Iris pigment epithelial cell (primary cell): ENCODE results near the gene CORO7.

Experiments used
- DNase-seq: peaks from one replicate; pipeline ENCODE4 v3.0.0-alpha.2; 2011; ENCODE audit warnings: low read depth

CORO7 gene

DNA sequence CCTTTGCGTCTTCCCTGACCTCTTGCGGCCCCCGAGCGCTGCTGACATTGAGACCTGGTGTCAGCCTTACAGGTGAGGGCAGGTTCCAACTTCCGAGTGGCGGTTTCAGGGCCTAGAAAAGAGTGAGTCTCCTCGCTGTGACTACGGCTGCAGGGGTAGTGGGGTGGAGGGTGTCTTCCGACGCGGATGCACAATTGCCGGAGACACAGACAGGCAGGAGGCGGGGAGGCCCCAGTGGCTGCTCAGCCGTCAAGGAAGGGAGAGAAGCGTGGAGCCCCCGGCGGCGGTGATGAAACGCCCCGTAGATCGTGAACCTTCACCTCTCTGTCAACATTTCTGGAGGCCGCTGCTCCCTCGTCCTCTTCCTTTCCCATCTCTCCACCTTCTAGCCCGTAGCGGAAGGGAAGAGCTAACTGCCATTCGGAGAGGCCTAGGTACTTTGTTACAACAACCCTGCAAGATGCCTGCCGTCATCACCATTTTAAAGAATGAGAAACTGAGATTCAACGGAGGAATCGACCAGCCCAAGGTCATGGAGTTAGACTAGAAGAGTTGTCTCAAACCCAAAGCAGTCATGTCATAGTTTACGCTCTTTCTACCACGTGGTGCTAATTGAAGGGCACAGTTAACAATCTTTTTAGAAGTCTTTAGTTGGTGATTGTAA lies 9.8 kb upstream of the CORO7 start:
- DNase-seq = peak; percentile 12

DNA sequence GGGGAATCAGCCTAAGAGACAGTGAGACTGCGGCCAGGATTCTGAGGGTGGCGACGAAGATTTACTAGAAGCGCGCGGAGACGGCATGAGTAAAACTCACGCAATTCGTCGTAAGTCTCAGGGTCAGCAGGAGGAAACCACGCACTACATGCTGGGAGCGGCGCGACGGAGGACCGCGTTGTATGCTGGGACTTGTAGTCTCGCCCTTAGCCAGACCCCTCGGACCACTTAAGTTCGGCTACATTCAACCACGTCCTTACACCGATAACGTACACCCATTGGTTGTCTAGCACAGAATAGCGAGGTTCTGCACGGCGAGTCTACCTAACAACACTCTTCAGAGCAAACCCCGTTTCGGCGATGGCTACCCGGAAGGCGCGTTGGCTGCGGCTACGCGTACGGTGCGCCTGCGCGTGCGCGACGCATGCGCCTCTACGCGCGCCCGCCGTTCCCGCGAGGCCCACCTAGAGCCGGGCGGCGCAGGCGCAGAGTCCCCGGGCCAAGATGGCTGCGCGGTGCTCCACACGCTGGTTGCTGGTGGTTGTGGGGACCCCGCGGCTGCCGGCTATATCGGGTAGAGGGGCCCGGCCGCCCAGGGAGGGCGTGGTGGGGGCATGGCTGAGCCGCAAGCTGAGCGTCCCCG lies 9.1 kb upstream of the CORO7 start, which contains the start of gene DNAJA3:
DNAJA3 (plus strand) TSS at position 491 of the 643 bp plus-strand sequence; CDS start at position 505, 14 bp downstream.
- DNase-seq = peak; percentile 97

DNA sequence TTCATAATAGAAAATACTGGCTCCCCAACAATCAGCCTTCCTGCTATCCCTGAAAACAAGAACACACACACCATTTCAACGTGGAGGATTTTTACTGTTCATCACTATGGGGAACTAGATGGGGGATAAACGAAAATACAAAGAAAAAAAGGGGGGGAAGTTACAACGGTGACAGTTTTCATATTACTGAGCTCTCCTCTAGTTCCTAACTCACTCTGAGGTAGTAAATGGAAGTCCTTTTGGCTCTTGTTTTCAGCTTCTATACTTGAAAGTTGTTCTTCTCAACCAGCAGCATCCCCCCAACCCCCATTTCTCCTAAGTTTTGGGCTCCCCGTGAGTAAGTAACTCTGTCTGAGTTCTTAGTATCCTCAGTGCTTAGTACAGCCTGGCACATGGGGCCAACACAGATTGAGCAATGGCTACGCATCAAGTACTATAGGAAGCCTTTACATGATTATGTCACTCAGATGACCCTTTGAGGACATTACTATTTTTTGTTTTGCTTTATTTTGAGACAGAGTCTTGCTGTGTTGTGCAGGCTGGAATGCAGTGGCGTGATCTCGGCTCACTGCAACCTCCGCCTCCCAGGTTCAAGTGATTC lies 4.2 kb upstream of the CORO7 start:
- DNase-seq = peak; percentile 31

DNA sequence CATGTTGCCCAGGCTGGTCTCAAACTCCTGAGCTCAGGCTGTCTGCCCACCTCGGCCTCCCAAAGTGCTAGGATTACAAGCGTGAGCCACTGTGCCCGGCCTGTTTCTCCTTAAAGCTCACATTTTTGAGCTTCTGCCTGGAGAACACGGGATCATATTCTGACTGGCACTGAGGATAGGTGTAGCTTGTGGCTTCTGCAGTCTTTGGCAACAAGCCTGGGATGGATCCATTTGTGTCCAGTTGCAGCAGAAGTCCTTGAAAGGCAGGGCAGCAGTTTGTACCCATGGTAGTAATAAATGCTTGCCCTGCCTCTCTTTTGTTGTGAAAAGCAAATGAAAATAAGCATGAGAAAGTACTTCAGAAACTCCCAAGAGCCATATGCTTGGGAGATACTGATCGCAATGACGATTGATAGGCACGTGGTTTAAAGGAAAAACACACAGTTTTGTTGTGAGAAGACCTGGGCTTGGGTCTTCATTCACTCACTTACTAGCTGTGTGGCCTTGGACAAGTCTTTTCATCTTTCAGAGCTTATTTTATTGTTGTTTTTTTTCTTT lies 3.1 kb upstream of the CORO7 start:
- DNase-seq = no peak

DNA sequence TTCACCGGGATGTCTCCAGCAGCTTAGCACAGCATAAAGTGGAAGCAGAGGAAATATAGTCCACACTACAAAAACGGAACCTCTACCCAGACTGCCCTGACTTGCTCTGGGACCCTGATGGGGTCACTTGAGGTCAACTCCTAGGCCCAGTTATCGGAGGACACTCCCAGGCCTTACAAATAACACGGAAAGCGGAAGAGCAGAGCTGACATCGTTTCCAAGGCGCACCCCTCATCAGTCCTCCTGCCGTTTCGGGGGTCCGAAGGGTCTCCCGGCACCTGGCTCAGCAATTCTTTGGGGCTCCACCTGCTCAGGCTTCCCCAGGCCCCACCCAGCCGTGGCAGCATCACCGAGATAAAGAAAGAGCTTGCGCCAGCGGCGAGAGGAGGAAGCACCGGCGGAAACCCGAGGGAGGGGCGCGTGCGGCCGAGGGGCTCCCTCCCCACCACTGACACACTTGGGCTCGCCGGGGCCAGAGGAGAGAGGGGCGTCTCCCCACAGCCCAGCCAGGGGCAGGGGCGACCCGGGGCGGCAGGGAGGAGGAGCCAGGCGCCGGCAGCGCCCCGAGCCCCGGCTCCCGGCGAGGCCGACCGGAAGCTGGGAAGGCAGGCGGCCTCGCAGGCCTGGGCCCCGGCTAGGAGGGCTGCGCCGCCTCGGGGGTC lies 727 bp downstream of the CORO7 start:
- no peak for DNase-seq

DNA sequence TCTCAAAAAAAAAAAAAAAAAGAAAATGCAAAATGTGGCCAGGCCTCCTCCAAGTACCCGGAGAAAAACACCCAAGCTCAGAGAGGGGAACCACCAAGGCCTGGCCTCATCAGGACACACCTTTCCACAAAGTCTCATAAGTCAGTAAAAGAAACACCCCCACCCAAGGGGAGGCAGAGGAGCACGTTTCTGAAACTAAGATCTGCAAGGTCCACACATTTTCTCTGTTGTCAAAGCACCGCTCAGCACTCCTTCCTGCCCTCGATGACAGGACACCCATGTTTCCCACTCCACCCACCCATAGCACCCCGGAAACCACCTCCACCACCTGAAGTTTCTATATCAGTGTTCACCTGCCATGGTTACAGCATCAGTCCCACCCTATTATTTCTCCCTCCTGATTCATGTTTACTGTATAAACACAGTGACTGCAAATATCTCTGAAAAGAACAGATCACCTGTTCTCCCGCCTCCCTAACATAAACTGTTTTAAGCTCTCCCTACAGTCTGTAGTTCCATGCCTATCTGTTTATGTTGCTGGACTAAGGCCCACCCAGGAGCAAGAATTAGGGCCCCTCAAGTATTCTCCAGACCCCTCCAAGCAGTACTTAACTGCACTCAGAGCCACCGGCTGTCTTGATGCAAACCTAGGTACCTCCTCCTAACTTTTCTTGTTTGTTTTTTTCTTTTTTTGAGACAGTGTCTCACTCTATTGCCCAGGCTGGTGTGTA lies 2.0 kb downstream of the CORO7 start:
- DNase-seq = no peak

DNA sequence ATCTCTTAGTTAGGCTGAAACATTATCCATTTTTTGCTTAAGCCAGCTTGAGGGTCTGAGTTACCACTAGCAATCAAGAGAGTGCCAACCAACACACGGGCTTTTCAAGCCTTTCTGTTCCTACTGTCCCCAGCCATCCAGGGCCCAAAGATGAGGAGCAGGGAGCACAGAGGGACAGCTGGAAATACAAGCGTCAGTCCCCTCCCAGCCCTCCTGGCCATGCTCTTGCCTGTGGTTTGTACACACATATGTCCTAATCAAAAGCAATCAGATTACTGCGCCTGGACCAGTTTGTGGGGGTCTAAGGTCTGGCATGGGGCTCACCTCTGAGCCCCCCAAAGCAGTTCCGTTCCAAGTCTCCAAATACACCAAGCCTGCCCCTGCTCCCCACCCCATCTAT lies 3.5 kb downstream of the CORO7 start:
- no peak for DNase-seq

DNA sequence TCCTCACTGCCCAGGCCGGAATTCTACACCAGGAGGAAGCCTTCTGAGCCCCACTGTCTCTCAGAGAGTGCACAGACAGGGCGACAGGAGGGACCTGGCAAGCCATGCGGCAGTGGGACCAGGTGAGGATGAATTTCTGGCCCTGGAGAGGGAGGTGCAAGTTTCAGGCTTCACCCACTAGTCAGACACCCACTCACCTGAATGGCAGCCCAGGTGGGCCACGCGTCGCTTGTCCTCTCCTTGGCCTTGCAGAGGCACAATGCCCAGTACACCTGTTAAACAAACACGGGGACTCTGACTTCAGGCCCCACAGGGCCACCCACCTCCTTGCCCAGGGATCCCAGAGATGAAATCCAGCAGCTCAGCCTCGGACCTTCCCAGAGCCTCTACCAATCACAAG lies 4.2 kb downstream of the CORO7 start:
- DNase-seq = no peak

DNA sequence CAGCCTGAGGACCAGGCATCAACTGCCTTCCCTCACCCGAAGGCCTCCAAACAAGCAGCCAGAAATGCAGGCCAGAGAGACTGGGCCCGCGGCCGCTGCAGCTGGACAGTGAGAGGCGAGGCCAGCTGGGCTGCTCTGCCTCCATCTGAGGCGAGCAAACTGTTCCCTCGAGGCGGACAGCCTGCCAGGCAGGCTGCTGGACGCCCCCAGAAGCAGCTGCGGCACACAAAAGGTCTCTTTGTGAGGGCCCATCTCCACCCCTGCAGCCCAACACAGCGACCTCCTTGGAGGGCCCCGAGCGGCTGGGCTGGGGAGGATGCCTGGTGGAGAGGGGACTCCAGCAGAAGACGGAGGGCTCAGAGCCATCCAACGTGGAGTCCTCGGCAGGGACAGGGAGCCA lies 4.7 kb downstream of the CORO7 start:
- no peak for DNase-seq

DNA sequence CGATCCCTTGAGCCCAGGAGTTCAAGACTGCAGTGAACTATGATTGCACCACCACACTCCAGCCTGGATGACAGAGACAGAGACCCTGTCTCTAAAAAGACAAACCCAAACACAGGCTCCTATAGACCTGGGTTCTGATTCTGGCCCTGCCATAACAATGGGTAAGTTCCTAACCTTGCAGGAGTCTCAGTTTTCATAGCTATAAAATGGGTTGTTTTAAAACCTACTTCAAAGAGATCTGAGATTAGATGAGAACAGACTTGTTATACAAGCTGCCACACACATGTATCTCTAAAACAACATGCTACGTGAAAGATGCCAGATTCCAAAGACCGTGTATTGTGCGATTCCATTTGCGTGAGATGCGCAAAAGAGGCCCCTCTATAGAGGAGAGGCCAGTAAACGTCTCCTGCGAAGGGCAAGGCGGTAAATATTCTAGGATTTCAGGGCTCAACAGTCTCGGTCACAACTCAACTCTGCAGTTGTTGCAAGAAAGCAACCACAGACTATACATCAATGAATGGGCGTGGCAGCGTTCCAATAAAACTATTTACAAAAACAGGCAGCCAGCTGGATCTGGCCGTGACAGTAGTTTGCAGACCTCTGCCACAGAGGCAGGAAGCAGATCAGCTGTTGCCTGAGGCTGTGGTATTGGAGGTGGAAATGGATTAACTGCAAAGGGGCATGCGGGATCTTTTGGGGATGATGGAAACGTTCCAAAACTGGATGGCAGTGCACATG lies 5.9 kb downstream of the CORO7 start:
- DNase-seq = peak; percentile 95

DNA sequence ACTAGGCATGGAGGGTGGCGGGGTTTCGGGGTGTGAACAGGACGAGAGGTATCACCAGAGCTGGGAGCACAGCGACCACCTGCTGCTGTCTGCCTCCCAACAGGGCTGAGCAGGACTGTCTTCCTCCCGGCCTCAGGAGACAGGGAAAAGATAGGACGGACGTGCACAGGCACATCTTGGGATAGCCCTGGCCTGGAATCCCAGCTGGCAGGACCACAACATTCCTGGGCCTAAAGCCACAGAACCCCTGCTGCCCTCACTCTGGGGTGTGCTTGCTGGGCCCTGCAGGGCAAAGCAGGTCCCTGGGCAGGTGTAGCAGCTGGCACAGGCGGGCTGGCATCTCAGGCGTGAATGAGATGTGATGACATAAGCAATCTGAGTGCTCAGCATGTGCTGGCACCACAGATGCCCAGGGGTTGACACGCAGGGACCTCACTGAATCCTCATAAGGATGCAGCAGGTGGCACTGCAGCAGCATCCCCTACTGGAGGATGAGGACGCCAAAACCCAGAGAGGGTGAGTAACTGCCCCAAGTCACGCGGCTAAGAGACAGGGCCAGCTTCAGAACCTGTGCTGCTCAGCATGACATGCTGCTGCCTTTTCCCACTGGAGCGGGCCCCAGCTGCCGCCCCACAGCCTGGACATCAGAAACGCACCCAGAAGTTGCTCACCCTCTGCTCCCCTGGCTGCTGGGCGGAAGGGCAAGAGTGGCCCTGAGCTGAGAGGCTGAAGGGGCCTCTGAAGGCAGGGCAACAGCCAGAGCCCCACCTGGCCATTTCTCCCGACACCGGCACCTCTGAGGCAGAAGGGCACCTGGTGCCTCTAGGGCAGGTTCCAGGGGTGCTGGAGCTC lies 7.1 kb downstream of the CORO7 start:
- no peak for DNase-seq

DNA sequence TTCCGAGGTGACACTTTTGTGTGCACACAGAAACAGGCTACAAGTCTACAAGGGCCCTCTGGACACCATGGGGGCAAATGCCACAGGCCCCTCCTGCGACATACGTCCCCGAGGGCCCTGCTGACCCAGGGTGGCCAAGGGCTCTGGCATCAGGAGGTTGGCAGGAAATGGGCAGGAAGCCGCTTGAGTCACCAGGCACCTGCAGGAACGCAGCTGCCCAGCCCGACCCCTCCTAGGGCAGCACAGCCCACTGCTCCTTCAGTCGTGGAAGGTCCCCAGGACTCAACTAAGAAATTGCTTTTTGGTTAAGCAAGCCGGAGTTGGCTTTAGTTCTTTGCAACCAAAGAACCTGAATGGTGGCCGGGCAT lies 8.1 kb downstream of the CORO7 start:
- no peak for DNase-seq

DNA sequence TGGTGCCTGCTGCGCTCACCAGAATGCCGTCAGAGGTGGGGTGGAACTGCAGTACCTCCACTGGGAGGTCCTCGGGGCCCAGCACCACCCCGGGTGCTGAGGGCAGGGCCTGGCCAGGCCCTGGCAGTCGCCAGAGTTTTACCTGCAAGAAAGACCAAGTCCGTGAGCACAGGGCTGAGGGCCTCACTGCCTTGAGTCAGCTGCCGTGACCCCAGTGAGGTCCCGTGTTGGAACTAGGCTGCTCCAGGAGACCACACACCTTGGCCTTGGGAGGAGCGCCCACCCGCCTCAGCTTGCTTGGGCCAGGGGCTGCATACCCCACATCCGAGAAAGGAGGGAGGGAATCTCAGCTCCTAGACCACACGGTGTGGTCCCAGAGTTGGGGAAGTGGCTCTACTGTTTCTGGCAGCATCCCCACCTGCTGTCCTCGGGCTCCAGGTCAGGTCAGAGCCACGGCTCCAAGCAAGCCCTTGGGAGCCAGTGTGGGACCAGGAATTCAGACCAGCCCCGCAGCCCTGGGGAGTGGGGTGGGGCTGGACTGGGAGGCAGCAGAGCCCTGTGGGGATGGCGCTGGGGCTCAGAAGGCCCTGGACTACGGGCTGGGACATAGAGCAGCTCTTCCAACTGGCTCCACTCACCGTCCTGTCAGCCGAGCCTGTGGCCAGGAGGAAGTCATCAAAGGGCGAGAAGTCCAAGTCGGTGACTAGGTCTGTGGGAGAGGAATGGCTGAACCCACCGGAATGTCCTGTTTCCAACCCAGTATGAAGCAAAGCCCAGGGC lies 8.7 kb downstream of the CORO7 start:
- DNase-seq = no peak

DNA sequence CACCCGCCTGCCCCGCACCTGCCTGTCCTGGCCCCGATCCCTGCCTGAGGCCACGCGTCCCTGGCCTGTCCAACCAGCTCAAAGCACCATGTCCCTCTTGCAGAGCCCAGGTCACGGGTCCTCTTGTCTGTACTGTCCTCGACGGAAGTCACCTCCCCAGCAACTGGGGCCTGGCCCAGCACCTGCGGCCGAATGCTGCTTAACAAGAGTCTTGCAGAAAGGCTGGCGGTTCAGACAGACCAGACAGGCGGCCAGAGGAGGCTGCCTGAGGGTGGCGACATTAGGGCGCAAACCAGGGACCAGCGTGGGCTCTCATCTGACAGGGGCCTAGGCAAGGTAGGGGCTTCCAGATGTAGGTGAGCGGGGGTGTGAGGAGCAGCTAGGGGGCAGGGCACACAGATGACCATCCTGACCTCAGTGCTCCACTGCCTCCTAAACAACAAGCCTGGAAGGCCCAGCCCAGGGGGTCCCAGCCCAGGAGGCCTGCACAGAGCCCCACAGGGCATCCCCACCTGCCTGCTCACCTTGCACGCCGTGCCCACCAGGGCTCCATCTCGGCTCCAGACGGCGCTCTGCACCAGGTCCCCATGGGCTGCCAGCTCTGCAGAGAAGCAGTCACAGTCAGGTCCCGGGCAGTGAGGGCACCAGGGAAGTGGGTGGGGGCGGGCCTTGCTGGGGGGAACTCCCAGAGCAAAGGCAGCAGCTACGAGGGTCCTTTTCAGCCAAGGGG lies 11.3 kb downstream of the CORO7 start:
- DNase-seq = no peak

DNA sequence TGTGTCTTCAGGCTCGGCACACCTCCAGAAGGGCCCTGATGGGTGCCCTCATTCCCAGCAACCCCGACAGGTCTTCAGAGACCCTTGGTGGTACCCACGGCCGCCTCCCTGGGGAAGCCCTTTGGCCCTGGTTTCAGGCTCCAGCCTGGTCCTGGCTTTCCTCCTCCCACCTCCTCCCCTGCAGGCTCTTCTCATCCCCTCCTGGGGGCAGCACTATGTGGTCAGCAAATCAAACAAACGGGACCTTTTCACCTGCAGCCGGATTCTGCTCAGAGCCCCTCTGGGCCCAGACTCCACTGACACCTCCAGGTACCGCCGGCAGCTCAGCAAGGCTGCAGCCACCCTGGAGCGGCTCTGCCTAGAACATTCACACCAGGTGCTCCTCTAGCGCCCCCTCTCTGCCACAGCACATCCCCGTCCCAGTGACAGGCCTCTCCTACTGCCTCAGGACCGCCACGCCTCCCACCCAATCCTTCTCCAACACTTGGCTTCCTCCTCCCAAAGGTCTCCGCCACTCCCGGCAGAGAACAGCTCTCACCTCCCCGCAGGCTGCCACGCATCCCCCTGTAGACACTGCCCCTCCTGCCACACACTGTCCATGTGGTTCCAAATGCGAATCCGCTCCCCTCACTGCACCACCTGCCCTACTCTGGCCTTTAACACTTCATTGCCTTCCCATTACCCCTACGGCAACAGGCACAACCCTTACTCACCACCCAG lies 12.0 kb downstream of the CORO7 start:
- DNase-seq = peak; percentile 55

DNA sequence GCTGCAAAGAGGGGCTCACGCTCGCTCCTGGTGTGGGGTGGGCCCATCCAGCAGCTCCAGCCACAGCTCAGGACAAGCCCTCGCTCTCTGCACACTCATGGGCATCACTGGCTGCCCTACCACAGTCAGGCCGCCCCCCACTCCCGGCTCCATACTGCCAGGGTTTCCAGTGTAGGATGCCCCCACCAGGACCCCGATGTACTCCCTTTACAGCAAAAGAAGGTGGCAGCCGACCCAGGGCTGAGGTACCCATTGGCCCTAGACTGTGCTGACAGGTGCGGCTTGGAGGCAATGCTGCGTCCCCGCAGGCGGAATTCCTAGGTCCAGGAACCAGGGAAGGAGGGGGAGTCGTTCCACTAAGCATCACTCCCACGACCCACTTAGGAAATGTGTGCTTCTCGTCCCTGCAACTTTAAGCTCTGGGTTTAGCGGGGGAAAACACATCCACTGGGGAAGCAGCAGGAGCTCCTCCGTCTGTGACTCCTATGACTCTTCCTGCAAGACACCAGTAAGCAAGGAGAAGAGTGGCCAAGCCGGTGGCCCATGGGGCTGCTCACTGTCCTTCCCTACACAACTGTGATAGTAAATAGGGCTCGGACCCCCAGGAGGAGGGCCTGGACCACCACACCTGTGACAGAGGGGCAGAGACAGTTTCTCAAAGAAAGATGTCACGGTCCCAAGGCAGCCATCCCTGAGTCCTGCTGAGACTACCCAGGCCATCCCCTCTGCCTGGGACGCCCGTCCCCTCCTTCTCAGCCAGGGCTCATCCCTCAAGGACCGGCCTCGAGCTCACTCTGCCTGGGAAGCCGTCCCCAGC lies 13.1 kb downstream of the CORO7 start:
- DNase-seq = no peak

DNA sequence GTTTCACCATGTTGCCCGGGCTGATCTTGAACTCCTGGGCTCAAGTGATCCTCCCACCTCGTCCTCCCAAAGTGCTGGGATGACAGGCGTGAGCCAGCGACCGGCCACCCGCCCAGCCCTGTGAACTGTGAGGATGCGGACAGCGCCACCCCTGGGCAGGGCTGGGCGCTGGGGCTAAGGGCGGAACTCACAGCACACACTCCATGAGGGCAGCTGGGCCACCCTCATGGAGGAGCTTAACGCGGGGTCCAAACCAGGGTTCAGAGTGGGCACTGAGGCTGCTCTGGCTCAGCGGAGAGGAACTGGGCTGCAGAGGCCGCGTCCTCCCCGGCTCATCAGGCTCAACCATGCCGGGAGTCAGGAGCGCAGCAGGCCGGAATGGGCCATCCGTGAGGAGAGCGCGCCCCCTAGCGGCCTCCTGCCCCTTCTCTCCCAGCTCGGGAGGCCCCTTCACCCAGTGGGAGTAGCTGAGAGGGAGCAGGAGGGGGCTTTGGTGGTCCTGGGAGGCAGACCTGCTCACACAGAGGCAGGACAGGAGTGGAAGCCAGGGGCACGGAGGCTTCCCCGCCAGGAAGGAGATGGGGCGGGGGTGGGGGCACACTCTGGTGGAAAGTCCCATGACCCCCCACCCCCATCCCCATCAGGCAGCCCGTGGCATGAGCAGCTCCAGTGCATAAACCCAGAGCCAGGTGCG lies 13.8 kb downstream of the CORO7 start:
- DNase-seq = peak; percentile 55
